GM18505 (cell line): Measurements from ENCODE around the gene CHRNA7.

ENCODE experiments used
- ATAC-seq: cut with Tn5 transposase; IDR thresholded peaks from one replicate; pipeline ENCODE4 v1.9.1; 2021; ENCODE audit not compliant: unreplicated experiment
- POLR2A ChIP-seq: IDR thresholded peaks from 4 replicates; pipeline ENCODE4 v1.6.1; 2011; ENCODE audit warnings: borderline replicate concordance; ENCODE audit not compliant: insufficient read depth, insufficient read length; ENCODE audit errors: extremely low read depth

The CHRNA7 gene

DNA sequence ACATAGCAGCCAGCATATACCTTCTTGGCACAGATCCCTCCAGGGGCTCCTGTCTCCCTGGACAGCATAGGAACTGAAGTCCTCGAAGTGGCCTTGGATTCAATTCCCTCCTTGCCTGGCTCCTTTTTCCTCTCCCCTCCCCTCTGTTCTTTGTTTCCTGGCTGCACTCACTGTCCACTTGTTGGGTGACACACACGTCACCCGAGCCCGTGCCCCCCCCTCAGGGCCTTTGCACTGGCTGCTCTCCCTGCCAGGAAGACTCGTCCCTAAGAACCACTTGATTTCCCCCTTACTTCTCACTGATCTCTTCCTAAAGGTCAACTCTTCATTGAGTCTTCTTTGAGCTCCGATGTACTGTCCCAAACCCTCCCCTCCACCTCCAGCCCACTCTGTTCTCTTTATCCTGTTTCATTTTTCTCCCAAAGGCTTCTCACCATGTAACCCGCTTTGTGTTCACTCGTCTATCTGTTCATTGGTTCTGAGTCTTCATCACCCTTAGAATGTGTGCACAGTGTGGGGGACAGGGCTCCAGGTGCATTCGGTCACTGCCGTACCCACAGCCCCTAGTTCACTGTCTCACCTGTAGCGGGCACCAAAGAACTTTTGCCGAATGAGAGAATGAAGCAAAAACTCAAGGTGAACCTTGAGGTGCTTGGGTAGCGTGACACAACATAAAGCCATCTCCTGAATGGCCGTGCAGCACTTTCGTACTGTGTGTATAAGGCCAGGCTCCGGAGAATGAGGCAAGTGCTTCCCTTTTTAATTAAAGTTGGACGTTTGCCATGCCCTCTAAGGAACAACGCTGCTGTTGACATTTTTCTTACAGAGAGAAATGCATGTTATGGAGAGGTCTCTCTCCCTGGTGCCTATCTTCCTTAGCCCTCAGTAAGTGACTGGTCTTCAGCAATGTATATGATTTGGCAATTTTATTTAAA, 74.0 kb downstream of the CHRNA7 start:
- TF ChIP-seq POLR2A: no peak
- no peak for ATAC-seq

DNA sequence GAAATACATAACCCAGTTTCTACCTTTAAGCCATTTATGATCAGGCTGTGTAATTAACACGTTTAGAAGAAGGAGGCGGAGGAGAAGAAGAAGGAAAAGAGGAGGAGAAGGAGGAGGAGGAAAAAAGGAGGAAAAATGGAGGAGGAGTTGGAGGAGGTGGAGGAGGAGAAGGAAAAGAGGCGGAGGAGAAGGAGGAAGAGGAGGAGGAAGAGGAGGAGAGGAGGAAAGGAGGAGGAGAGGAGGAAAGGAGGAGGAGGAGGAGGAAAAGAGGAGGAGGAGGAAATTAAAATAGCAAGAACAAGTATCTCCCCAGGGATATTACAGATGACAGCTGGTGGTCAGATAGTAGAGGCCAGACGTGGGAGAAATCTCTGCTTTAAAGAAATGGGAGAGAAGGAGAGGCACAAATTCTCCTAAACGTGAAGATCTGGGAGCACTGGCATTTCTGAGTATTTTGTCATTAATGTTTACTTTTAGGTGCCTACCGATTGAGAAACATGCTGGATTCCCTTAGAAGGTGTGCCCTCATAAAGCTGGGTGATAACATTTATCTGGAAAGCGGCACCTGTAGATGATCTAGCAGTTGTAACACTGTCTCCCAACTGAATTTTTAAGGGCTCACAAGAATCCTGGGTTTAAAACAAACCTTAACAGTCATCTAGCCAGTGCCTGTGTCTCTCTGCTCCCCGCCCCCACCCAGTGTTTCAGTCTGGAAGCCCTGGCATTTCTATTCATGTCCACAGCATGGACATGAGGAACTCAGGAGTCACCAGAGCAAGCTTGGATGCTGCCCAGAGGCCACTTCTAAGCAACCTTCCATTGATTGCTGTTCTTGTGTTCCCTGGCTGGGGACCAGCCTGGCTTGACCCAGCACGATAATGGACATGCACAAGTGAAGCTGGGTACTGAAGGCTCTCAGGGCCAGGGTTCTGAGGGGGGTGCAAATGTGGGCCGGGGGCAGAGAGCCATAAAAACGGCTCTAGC, 75.2 kb downstream of the CHRNA7 start:
- ATAC-seq: no peak

GRCh38 chr15:32106401-32107381, 76.4 kb downstream of the CHRNA7 start:
- ATAC-seq: no peak
- TF ChIP-seq POLR2A: no peak

More for the DNA sequence above, 75.2 kb downstream of the CHRNA7 start:
- TF ChIP-seq POLR2A: no peak

GRCh38 chr15:32107477-32108080, 77.3 kb downstream of the CHRNA7 start:
- no peak for TF ChIP-seq POLR2A
- no peak for ATAC-seq

DNA sequence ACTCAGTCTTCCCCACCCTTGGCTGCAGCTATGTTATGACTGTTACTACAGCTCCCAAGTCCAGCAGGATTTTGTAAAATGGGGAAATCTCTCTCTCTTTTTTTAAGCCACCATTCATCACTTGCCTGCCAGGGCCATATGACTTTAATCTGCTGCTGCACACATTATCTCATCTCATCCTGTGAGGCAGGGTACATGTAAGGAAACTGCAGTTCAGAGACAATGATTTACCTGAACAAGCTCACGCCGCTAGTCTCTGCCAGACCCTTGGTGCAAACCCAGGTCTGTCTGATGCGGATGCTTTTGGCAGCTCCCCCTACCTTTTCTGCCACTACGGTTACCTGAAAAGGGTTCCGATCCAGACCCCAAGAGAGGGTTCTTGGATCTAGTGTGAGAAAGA, 78.3 kb downstream of the CHRNA7 start:
- TF ChIP-seq POLR2A: no peak

GRCh38 chr15:32112101-32112500, 81.8 kb downstream of the CHRNA7 start:
- TF ChIP-seq POLR2A: no peak
- no peak for ATAC-seq

More for the DNA sequence above, 78.3 kb downstream of the CHRNA7 start:
- no peak for ATAC-seq

- TF ChIP-seq POLR2A: no peak
- no peak for ATAC-seq
Measured at GRCh38 chr15:32113224-32113623, 82.9 kb downstream of the CHRNA7 start.

GRCh38 chr15:32117122-32117521, 86.8 kb downstream of the CHRNA7 start:
- ATAC-seq: no peak
- TF ChIP-seq POLR2A: no peak

GRCh38 chr15:32119286-32119685, 89.0 kb downstream of the CHRNA7 start:
- TF ChIP-seq POLR2A: no peak
- ATAC-seq: no peak

GRCh38 chr15:32119694-32120330, 89.5 kb downstream of the CHRNA7 start:
- no peak for ATAC-seq

GRCh38 chr15:32120577-32121383, 90.5 kb downstream of the CHRNA7 start:
- TF ChIP-seq POLR2A: no peak
- ATAC-seq: no peak

More at GRCh38 chr15:32119694-32120330, 89.5 kb downstream of the CHRNA7 start:
- no peak for TF ChIP-seq POLR2A
